Myometrial cell (primary cell): Measurements from ENCODE around the gene EFHC1. TPM values are rescaled to one million over a fixed set of nuclear protein-coding genes. Genes with fewer than 3 reads are reported as not detected.

Source experiments
- total RNA-seq: library from RNA; depleted of rRNA; stranded (reverse); fragments of >200 nt; gene quantifications from 2 replicates; pipeline ENCODE4 v1.2.3, GENCODE V29; 2015

EFHC1 gene
- total RNA-seq = 35.5 and 55.3 TPM in 2 replicates

DNA sequence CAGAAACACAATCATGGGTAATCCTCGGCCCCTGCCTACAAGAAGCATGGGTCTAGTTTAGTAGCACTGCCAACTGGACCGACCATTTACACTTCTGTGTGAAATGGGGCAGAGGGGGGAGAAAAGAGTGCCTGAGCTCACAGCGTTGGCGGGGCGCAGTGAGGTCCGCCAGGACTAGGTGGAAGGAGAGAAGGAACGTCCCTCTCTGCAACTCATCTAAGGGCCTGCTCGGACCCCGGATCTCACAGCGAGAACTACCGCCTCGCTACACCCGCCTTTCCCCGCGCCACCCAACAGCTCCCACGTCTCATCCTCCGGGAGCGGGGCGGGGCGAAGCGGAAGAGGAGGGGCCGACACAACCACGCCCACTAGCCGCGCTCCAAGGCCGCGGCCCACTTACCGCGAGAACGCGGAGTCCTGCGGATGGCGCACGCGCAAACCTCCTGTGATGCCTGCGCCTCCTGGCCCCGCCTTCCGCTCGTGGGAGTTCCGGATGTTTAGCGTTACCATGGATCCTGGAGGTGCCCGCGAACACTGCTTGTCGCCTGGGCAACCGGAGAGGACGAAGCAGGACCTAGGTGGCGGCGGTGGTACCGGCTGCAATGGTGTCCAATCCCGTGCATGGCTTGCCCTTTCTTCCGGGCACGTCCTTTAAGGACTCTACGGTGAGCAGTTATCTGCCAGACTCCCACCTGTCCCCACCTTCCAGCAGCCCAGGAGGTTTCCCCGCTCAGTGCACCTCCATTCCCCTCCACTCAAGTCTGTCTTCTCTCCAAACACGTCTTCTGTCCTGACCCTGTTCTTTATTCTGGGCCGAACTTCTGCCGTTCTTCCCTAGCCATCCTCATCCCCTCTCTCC lies at the start of gene EFHC1:
TSS of gene EFHC1 (plus strand) at position 534 of the 859 bp plus-strand sequence. CDS start at position 603, 69 bp downstream.

Other genes with a start within 250 kb of the EFHC1 start
- gene IL17A, start 234.0 kb upstream of the EFHC1 start, total RNA-seq = not detected in 2 replicates
- gene IL17F, start 175.8 kb upstream of the EFHC1 start, total RNA-seq = not detected in 2 replicates
- gene MCM3, start 135.6 kb upstream of the EFHC1 start, total RNA-seq = 48.9 and 57.9 TPM in 2 replicates
- 3.7 and 5.5 TPM in 2 replicates for gene PAQR8, start 58.2 kb upstream of the EFHC1 start, total RNA-seq
- gene TRAM2, start 156.7 kb downstream of the EFHC1 start, total RNA-seq = 64.6 and 67.3 TPM in 2 replicates